Breast epithelium (tissue), 4 donors: Measurements from ENCODE around the gene MRFAP1. TPM values are rescaled to one million over a fixed set of nuclear protein-coding genes. Genes with fewer than 3 reads are reported as not detected.

Source experiments
- DNase-seq, 2 donors: peaks; one replicate each; pipeline ENCODE4 v3.0.0-alpha.2; 2019; ENCODE audit warnings: low spot score in 2 of 2
- H3K27ac ChIP-seq, 2 donors: fragments of 200-600 bp; sonication (generic) in 1 of 2; one replicate each; pipeline ENCODE4 v1.5.1; 2016 to 2019; ENCODE audit warnings: mild to moderate bottlenecking in 1 of 2
- H3K27me3 ChIP-seq, 2 donors: fragments of 200-600 bp; sonication (generic) in 1 of 2; one replicate each; pipeline versions ENCODE4 v1.5.1 to v1.6.0; 2017 to 2019; ENCODE audit warnings: control low read depth in 1 of 2, mild to moderate bottlenecking in 1 of 2
- H3K36me3 ChIP-seq: fragments of 200-600 bp; one replicate; pipeline ENCODE4 v1.5.1; 2019
- H3K4me1 ChIP-seq, 2 donors: fragments of 200-600 bp; sonication (generic); one replicate each; pipeline ENCODE4 v1.5.1; 2016 to 2019; ENCODE audit warnings: control low read depth in 1 of 2
- H3K4me3 ChIP-seq, 3 donors: fragments of 200-600 bp; sonication (generic); 1 replicate in 2 of 3; 2 replicates in 1 of 3; pipeline ENCODE4 v1.5.1; 2016 to 2019; ENCODE audit warnings: mild to moderate bottlenecking in 3 of 3, moderate library complexity in 2 of 3
- H3K9me3 ChIP-seq, 2 donors: fragments of 200-600 bp; sonication (generic) in 1 of 2; one replicate each; pipeline ENCODE4 v1.5.1; 2016 to 2019; ENCODE audit warnings: control low read depth in 1 of 2
- POLR2A ChIP-seq: fragments of 450-650 bp; IDR thresholded peaks from one replicate; pipeline ENCODE4 v1.6.1; 2016; ENCODE audit warnings: antibody characterized with exemption, mild to moderate bottlenecking, moderate library complexity
- POLR2AphosphoS5 ChIP-seq, 3 donors: sonication (generic); formaldehyde crosslinking; IDR thresholded peaks; one replicate each; pipeline ENCODE4 v1.6.1; 2017; ENCODE audit warnings: antibody characterized with exemption in 3 of 3
- intact Hi-C: fragments of 100-400 bp; cut with DNase I; formaldehyde crosslinking; loops from one replicate; pipeline ENCODE4 v1.15.1; 2023; ENCODE audit warnings: low total_unique reads
- total RNA-seq, 3 donors: library from RNA; depleted of rRNA; stranded (reverse); fragments of >200 nt; gene quantifications; one replicate each; pipeline ENCODE4 v1.1.0, GENCODE V29; 2016
- TF ChIP-seq, protein P1 (sequence below), 3 donors: fragments of 450-650 bp; IDR thresholded peaks; one replicate each; pipeline ENCODE4 v1.5.1; 2016 to 2017; ENCODE audit warnings: antibody characterized with exemption in 3 of 3, mild to moderate bottlenecking in 3 of 3, moderate library complexity in 3 of 3

The MRFAP1 gene
- total RNA-seq, 3 donors from 2014 or later = 119 to 172 (median 142) TPM

DNA sequence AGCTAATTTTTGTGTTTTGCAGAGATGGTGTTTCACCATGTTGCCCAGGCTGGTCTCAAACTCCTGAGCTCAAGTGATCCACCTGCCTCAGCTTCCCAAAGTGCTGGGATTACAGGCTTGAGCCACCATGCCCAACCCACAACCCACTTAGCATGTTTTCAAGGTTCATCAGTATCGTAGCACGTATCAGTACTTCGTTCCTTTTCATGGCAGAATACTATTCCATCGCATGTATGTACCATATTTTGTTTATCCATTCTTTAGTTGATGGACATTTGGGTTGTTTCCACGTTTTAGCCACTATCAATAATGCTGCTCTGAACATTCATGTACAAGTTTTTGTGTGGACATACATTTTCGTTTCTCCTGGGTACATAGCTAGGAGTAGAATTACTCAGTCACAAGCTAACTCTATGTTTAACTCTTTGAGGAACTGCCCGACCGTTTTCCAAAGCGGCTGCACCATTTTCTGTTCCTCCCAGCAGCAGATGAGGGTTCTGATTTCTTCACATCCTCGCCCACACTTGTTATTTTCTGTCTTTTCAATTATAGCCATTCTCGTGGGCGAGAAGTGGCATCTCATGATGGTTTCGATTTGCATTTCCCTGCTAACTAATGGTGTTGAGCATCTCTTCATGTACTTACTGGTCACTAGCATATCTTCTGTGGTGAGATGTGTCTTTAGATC lies 33.0 kb upstream of the MRFAP1 start:
- Histone ChIP-seq H3K27ac (no peak overlapping the region), H3K4me1 (no peaks in the 10 kb centered on the region), H3K27me3 (no peaks in the 10 kb centered on the region), H3K36me3 (peaks cover 23% of the 10 kb centered on the region), H3K4me3 (no peak overlapping the region), H3K9me3 (peaks cover 11 to 13% of the 10 kb centered on the region in 2 donors)
- intact Hi-C loops = no loop called here
- TF ChIP-seq POLR2A (no peak), POLR2AphosphoS5 (IDR thresholded peaks at IDR 0.05) (no peak)
- TF ChIP-seq, protein P1, sequence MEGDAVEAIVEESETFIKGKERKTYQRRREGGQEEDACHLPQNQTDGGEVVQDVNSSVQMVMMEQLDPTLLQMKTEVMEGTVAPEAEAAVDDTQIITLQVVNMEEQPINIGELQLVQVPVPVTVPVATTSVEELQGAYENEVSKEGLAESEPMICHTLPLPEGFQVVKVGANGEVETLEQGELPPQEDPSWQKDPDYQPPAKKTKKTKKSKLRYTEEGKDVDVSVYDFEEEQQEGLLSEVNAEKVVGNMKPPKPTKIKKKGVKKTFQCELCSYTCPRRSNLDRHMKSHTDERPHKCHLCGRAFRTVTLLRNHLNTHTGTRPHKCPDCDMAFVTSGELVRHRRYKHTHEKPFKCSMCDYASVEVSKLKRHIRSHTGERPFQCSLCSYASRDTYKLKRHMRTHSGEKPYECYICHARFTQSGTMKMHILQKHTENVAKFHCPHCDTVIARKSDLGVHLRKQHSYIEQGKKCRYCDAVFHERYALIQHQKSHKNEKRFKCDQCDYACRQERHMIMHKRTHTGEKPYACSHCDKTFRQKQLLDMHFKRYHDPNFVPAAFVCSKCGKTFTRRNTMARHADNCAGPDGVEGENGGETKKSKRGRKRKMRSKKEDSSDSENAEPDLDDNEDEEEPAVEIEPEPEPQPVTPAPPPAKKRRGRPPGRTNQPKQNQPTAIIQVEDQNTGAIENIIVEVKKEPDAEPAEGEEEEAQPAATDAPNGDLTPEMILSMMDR (IDR thresholded peaks at IDR 0.05) = no peak
- DNase-seq = no peak

DNA sequence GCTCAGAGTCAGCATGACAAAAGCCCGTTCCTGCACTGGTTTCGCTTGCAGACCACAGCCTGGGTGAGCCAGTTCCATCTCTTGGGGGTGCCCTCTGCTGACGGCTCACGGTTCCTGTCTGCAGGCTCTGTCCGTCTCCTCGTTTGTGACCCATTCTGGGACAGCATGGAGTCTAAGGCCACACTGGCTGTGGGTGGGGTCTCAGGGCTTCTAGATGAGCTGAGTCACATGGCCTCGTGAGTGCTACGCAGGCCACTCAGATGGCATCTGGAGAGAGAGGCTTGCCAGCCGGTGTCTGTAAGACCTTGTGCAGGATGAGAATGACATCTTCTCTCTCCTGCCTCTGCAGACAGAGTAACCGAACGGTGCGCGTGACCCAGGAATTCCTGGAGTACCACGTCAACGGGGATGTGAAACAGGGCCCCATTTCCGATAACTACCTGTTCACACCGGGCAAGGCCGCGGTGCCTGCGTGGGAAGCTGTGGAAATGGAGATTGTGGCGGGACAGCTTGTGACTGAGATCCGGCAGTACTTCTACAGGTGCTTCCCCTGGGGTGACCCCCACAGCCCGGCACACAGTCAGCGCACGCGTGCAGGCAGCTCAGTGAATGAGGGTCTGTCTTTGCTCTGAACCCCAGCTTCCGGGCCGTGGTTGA lies 31.6 kb upstream of the MRFAP1 start:
- no peaks in the 10 kb centered on the region for H3K27me3 ChIP-seq
- no peaks in the 10 kb centered on the region for H3K4me1 ChIP-seq
- intact Hi-C loops = no loop called here
- H3K36me3 ChIP-seq = peaks cover 23% of the 10 kb centered on the region
- no peak overlapping the region for H3K4me3 ChIP-seq
- DNase-seq = no peak
- H3K27ac ChIP-seq = no peak overlapping the region
- peaks cover 11 to 13% of the 10 kb centered on the region in 2 donors for H3K9me3 ChIP-seq
- TF ChIP-seq POLR2A (no peak), POLR2AphosphoS5 (IDR thresholded peaks at IDR 0.05) (no peak)
- TF ChIP-seq, protein P1 (IDR thresholded peaks at IDR 0.05) = no peak

DNA sequence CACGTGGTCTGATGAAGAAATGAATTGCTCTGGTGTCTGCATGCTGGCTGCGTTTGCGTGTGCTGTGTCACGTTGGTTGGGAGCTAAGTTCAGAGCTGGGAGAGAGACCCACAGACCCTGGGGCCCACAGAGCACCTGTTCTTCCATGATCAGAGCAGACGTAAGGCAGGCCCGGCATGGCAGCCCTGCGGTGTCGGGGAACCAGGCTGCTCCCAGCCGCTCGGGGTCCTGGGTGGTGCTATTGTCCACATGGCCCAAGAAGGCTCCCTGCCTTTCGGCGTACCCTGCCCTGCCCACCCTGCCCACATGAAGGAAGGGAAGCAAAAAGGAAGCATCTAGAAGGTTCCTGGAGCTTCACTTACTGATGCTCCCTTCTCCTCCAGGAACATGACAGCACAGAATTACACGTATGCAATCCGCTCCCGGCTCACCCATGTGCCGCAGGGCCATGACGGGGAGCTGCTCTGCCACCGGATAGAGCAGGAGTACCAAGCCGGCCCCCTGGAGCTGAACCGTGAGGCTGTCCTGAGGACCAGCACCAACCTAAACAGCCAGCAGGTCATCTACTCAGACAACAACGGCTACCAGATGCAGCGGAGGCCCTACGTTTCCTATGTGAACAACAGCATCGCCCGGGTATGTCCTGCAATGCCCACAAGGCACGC lies 30.9 kb upstream of the MRFAP1 start:
- no peak for DNase-seq
- no peak overlapping the region for H3K4me3 ChIP-seq
- peaks cover 7 to 9% of the 10 kb centered on the region in 2 donors for H3K9me3 ChIP-seq
- no peak for TF ChIP-seq POLR2AphosphoS5 (IDR thresholded peaks at IDR 0.05)
- TF ChIP-seq, protein P1 (IDR thresholded peaks at IDR 0.05) = no peak
- no peak for TF ChIP-seq POLR2A
- no peaks in the 10 kb centered on the region for H3K4me1 ChIP-seq
- no peaks in the 10 kb centered on the region for H3K27me3 ChIP-seq
- H3K27ac ChIP-seq = no peak overlapping the region
- peaks cover 23% of the 10 kb centered on the region for H3K36me3 ChIP-seq
- intact Hi-C loops = loop anchor here (5.0 kb wide), 1 partner anchor 217 kb away; no protein-coding TSS in a partner anchor

DNA sequence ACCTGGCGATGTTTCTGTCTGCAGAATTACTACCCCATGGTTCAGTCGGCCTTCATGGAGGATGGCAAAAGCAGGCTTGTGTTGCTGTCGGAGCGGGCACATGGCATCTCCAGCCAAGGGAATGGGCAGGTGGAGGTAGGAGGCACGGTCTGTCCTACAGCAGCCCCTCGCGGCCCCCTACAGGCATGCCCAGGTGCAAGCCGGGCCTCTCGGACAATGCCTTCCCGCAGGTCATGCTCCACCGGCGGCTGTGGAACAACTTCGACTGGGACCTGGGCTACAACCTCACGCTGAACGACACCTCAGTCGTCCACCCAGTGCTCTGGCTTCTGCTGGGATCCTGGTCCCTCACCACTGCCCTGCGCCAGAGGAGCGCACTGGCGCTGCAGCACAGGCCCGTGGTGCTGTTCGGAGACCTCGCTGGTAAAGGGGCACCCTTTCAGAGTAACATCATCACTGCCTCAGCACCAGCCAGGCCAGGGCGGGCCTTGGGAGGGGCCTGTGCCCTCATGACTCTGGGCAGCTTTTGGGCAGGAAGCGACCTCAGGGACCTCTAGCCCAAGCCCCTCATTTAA lies 29.5 kb upstream of the MRFAP1 start:
- DNase-seq = no peak
- Histone ChIP-seq H3K27ac (no peak overlapping the region), H3K4me3 (no peak overlapping the region), H3K27me3 (no peaks in the 10 kb centered on the region), H3K9me3 (no peaks in the 10 kb centered on the region), H3K4me1 (no peaks in the 10 kb centered on the region), H3K36me3 (peaks cover 15% of the 10 kb centered on the region)
- intact Hi-C loops = loop anchor here (5.0 kb wide), 1 partner anchor 219 kb away; no protein-coding TSS in a partner anchor
- no peak for TF ChIP-seq POLR2AphosphoS5 (IDR thresholded peaks at IDR 0.05)
- no peak for TF ChIP-seq POLR2A
- TF ChIP-seq, protein P1 (IDR thresholded peaks at IDR 0.05) = no peak
